ENCODE results near the gene CRHR1. TPM values are rescaled to one million over a fixed set of nuclear protein-coding genes. Genes with fewer than 3 reads are reported as not detected.

The CRHR1 gene
- total RNA-seq, 1 experiment from 2014 or later = not detected

GRCh38 chr17:45835481-45835880 is 51.4 kb downstream of the CRHR1 start:
- Histone ChIP-seq H3K4me3 (no peak overlapping the region), H3K9me3 (replicated peaks) (no peaks in the 10 kb centered on the region), H3K4me1 (no peaks in the 10 kb centered on the region), H3K36me3 (no peaks in the 10 kb centered on the region), H3K27ac (no peak overlapping the region), H3K27me3 (peaks cover 16% of the 10 kb centered on the region)
- DNase-seq = no peak

- Histone ChIP-seq H3K27ac (no peak overlapping the region), H3K36me3 (no peaks in the 10 kb centered on the region), H3K27me3 (peaks cover 16% of the 10 kb centered on the region), H3K9me3 (replicated peaks) (no peaks in the 10 kb centered on the region), H3K4me1 (no peaks in the 10 kb centered on the region), H3K4me3 (no peak overlapping the region)
- no peak for DNase-seq
These were observed 52.2 kb downstream of the CRHR1 start for GRCh38 chr17:45836047-45837044.

- Histone ChIP-seq H3K36me3 (no peaks in the 10 kb centered on the region), H3K4me3 (no peak overlapping the region), H3K4me1 (no peaks in the 10 kb centered on the region), H3K27me3 (peaks cover 22% of the 10 kb centered on the region), H3K27ac (no peak overlapping the region), H3K9me3 (replicated peaks) (no peaks in the 10 kb centered on the region)
- no peak for DNase-seq
These were observed 53.1 kb downstream of the CRHR1 start for GRCh38 chr17:45837187-45837586.

GRCh38 chr17:45837603-45838002 is 53.5 kb downstream of the CRHR1 start:
- H3K4me1 ChIP-seq = no peaks in the 10 kb centered on the region
- H3K27me3 ChIP-seq = peaks cover 22% of the 10 kb centered on the region
- no peaks in the 10 kb centered on the region for H3K9me3 ChIP-seq (replicated peaks)
- no peaks in the 10 kb centered on the region for H3K36me3 ChIP-seq
- H3K27ac ChIP-seq = no peak overlapping the region
- DNase-seq = no peak
- H3K4me3 ChIP-seq = no peak overlapping the region

- no peak for DNase-seq
- Histone ChIP-seq H3K36me3 (no peaks in the 10 kb centered on the region), H3K4me3 (no peak overlapping the region), H3K4me1 (no peaks in the 10 kb centered on the region), H3K27ac (no peak overlapping the region), H3K27me3 (peaks cover 20% of the 10 kb centered on the region), H3K9me3 (replicated peaks) (no peaks in the 10 kb centered on the region)
These were observed 54.7 kb downstream of the CRHR1 start for GRCh38 chr17:45838751-45839295.

GRCh38 chr17:45839442-45839841 is 55.3 kb downstream of the CRHR1 start:
- Histone ChIP-seq H3K4me1 (no peaks in the 10 kb centered on the region), H3K4me3 (no peak overlapping the region), H3K9me3 (replicated peaks) (no peaks in the 10 kb centered on the region), H3K27ac (no peak overlapping the region), H3K36me3 (no peaks in the 10 kb centered on the region), H3K27me3 (peaks cover 16% of the 10 kb centered on the region)
- DNase-seq = no peak

GRCh38 chr17:45841186-45841585 is 57.1 kb downstream of the CRHR1 start:
- no peak for DNase-seq
- H3K4me1 ChIP-seq = no peaks in the 10 kb centered on the region
- no peak overlapping the region for H3K4me3 ChIP-seq
- H3K36me3 ChIP-seq = no peaks in the 10 kb centered on the region
- no peaks in the 10 kb centered on the region for H3K9me3 ChIP-seq (replicated peaks)
- H3K27me3 ChIP-seq = peaks cover 7% of the 10 kb centered on the region; the same call in 1 of the 2 replicates
- H3K27ac ChIP-seq = no peak overlapping the region

- no peak for DNase-seq
- no peaks in the 10 kb centered on the region for H3K9me3 ChIP-seq (replicated peaks)
These were observed 57.9 kb downstream of the CRHR1 start for GRCh38 chr17:45841883-45842525.

GRCh38 chr17:45843722-45844121 is 59.6 kb downstream of the CRHR1 start:
- peaks cover 8% of the 10 kb centered on the region; the same call in 1 of the 2 replicates for H3K27me3 ChIP-seq
- H3K4me3 ChIP-seq = no peak overlapping the region
- no peaks in the 10 kb centered on the region for H3K36me3 ChIP-seq
- no peaks in the 10 kb centered on the region for H3K4me1 ChIP-seq
- H3K27ac ChIP-seq = no peak overlapping the region
- DNase-seq = no peak
- H3K9me3 ChIP-seq (replicated peaks) = no peaks in the 10 kb centered on the region

More at GRCh38 chr17:45841883-45842525, 57.9 kb downstream of the CRHR1 start:
- Histone ChIP-seq H3K27me3 (peaks cover 6% of the 10 kb centered on the region; the same call in 1 of the 2 replicates), H3K4me3 (no peak overlapping the region), H3K27ac (no peak overlapping the region), H3K36me3 (no peaks in the 10 kb centered on the region), H3K4me1 (no peaks in the 10 kb centered on the region)

GRCh38 chr17:45844695-45845375 is 60.7 kb downstream of the CRHR1 start, which contains the start of gene SPPL2C:
Gene SPPL2C (plus strand): TSS chr17:45844881. CDS start chr17:45844907, 26 bp downstream.
- no peak within 1 kb of the TSS for H3K27ac ChIP-seq
- H3K36me3 ChIP-seq = no peaks in the 10 kb centered on the region
- H3K27me3 ChIP-seq = peaks cover 11% of the 10 kb centered on the region; the same call in 1 of the 2 replicates
- H3K4me3 ChIP-seq = no peak within 1 kb of the TSS
- no peak for DNase-seq
- H3K9me3 ChIP-seq (replicated peaks) = no peaks in the 10 kb centered on the region
- H3K4me1 ChIP-seq = no peaks in the 10 kb centered on the region

GRCh38 chr17:45845376-45846185 is 61.5 kb downstream of the CRHR1 start:
- DNase-seq = no peak
- Histone ChIP-seq H3K27me3 (peaks cover 11% of the 10 kb centered on the region; the same call in 1 of the 2 replicates), H3K4me1 (no peaks in the 10 kb centered on the region), H3K36me3 (no peaks in the 10 kb centered on the region), H3K27ac (no peak overlapping the region), H3K4me3 (no peak overlapping the region), H3K9me3 (replicated peaks) (no peaks in the 10 kb centered on the region)

GRCh38 chr17:45846223-45846622 is 62.1 kb downstream of the CRHR1 start:
- DNase-seq = no peak
- Histone ChIP-seq H3K27ac (no peak overlapping the region), H3K4me3 (no peak overlapping the region), H3K27me3 (peaks cover 11% of the 10 kb centered on the region; the same call in 1 of the 2 replicates), H3K4me1 (no peaks in the 10 kb centered on the region), H3K9me3 (replicated peaks) (no peaks in the 10 kb centered on the region), H3K36me3 (no peaks in the 10 kb centered on the region)

GRCh38 chr17:45846646-45847045 is 62.5 kb downstream of the CRHR1 start:
- no peak for DNase-seq
- no peaks in the 10 kb centered on the region for H3K36me3 ChIP-seq
- H3K27me3 ChIP-seq = peaks cover 13% of the 10 kb centered on the region; the same call in 1 of the 2 replicates
- H3K27ac ChIP-seq = no peak overlapping the region
- no peak overlapping the region for H3K4me3 ChIP-seq
- H3K4me1 ChIP-seq = no peaks in the 10 kb centered on the region
- H3K9me3 ChIP-seq (replicated peaks) = no peaks in the 10 kb centered on the region

- Histone ChIP-seq H3K9me3 (replicated peaks) (no peaks in the 10 kb centered on the region), H3K4me3 (no peak overlapping the region), H3K27me3 (peaks cover 9% of the 10 kb centered on the region; the same call in 1 of the 2 replicates), H3K36me3 (no peaks in the 10 kb centered on the region), H3K27ac (no peak overlapping the region), H3K4me1 (no peaks in the 10 kb centered on the region)
- no peak for DNase-seq
These were observed 63.0 kb downstream of the CRHR1 start for GRCh38 chr17:45847101-45847500.

Data from SJCRH30 (cell line).